Measurements from ENCODE around the gene CFB. TPM values are rescaled to one million over a fixed set of nuclear protein-coding genes. Genes with fewer than 3 reads are reported as not detected.

CFB gene
- total and polyA plus RNA-seq, 2 of the 13 experiments (the other 11 are each of a cell fraction or from before 2014, with no cell fraction given): 171 to 513 TPM

DNA sequence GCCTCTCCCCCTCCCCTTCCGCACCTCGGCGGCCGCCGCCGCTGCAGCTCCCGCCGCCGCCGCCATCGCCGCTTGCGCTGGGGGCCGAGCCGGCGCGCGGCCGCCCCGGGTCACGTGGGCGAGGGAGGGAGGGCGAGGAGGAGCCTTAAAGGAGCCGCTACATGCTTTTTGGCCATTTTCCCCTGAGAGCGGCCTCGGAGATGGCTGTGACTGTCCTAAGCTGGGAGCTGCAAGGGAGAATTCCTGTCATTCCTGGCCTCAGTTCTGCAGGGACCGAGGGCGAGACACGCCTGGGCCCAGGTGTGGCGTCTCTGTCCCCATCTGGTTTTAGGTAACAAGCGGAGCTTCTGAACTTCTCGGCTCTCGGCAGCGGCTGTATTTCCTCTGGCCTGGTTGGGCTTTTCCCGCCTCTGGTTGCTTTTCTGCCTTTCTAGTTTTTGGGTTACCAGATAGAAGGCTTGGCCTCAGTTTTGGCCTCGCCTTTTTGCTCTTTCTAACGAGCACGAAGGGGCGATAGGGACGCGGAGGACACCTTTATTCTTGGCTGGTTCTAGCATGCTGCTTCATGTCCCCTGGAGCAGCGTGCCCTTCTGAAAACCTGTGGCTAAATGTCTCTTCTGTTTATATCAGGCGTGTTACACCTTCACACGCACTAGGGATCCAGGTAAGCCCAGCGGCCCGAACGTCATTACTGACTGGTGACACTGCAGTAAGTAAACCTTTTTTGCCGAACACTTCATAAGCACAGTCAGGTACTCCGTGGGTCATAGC, 48.1 kb upstream of the CFB start, which contains the start of gene EHMT2 (continued):
- TF ChIP-seq KLF13 (CRISPR knock-in tag; IDR thresholded peaks at IDR 0.05) (no peak), GATAD2A (CRISPR knock-in tag; IDR thresholded peaks at IDR 0.05) (no peak; the same call in 1 of the 2 replicates), NFYC (CRISPR knock-in tag; IDR thresholded peaks at IDR 0.05) (no peak), ZNF567 (CRISPR knock-in tag; IDR thresholded peaks at IDR 0.05; ENCODE audit: borderline replicate concordance) (no peak), SMAD9 (CRISPR knock-in tag; IDR thresholded peaks at IDR 0.05) (no peak), JUND (CRISPR knock-in tag; IDR thresholded peaks at IDR 0.05) (0 out of 2 replicates have a peak, but pooled peaks have one; percentile 14), ZC3H4 (CRISPR knock-in tag; IDR thresholded peaks at IDR 0.05; ENCODE audit: borderline replicate concordance) (no peak), ZNF20 (CRISPR knock-in tag; IDR thresholded peaks at IDR 0.05) (no peak), ZEB1 (IDR thresholded peaks at IDR 0.05; ENCODE audit: insufficient replicate concordance, low read depth) (peak; percentile 13), ZNF746 (CRISPR knock-in tag; IDR thresholded peaks at IDR 0.05) (no peak), NFRKB (IDR thresholded peaks at IDR 0.05) (no peak), ELF1 (CRISPR knock-in tag; IDR thresholded peaks at IDR 0.05) (peak; percentile 15; the same call in 1 of the 2 replicates), TBX2 (CRISPR knock-in tag; IDR thresholded peaks at IDR 0.05; ENCODE audit: borderline replicate concordance) (peak; percentile 52; the same call in 1 of the 2 replicates), KMT2A (CRISPR knock-in tag; IDR thresholded peaks at IDR 0.05) (no peak)
- TF ChIP-seq, protein P1, sequence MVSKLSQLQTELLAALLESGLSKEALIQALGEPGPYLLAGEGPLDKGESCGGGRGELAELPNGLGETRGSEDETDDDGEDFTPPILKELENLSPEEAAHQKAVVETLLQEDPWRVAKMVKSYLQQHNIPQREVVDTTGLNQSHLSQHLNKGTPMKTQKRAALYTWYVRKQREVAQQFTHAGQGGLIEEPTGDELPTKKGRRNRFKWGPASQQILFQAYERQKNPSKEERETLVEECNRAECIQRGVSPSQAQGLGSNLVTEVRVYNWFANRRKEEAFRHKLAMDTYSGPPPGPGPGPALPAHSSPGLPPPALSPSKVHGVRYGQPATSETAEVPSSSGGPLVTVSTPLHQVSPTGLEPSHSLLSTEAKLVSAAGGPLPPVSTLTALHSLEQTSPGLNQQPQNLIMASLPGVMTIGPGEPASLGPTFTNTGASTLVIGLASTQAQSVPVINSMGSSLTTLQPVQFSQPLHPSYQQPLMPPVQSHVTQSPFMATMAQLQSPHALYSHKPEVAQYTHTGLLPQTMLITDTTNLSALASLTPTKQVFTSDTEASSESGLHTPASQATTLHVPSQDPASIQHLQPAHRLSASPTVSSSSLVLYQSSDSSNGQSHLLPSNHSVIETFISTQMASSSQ (IDR thresholded peaks at IDR 0.05; ENCODE audit: low read depth): no peak
- TF ChIP-seq, protein P1 (CRISPR knock-in tag; IDR thresholded peaks at IDR 0.05; ENCODE audit: borderline replicate concordance): no peak
- TF ChIP-seq, protein P2, sequence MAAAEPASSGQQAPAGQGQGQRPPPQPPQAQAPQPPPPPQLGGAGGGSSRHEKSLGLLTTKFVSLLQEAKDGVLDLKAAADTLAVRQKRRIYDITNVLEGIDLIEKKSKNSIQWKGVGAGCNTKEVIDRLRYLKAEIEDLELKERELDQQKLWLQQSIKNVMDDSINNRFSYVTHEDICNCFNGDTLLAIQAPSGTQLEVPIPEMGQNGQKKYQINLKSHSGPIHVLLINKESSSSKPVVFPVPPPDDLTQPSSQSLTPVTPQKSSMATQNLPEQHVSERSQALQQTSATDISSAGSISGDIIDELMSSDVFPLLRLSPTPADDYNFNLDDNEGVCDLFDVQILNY (CRISPR knock-in tag; conservative IDR thresholded peaks at IDR 0.05): no peak
- TF ChIP-seq, protein P3, sequence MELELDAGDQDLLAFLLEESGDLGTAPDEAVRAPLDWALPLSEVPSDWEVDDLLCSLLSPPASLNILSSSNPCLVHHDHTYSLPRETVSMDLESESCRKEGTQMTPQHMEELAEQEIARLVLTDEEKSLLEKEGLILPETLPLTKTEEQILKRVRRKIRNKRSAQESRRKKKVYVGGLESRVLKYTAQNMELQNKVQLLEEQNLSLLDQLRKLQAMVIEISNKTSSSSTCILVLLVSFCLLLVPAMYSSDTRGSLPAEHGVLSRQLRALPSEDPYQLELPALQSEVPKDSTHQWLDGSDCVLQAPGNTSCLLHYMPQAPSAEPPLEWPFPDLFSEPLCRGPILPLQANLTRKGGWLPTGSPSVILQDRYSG (CRISPR knock-in tag; IDR thresholded peaks at IDR 0.05): no peak
- TF ChIP-seq, protein P4, sequence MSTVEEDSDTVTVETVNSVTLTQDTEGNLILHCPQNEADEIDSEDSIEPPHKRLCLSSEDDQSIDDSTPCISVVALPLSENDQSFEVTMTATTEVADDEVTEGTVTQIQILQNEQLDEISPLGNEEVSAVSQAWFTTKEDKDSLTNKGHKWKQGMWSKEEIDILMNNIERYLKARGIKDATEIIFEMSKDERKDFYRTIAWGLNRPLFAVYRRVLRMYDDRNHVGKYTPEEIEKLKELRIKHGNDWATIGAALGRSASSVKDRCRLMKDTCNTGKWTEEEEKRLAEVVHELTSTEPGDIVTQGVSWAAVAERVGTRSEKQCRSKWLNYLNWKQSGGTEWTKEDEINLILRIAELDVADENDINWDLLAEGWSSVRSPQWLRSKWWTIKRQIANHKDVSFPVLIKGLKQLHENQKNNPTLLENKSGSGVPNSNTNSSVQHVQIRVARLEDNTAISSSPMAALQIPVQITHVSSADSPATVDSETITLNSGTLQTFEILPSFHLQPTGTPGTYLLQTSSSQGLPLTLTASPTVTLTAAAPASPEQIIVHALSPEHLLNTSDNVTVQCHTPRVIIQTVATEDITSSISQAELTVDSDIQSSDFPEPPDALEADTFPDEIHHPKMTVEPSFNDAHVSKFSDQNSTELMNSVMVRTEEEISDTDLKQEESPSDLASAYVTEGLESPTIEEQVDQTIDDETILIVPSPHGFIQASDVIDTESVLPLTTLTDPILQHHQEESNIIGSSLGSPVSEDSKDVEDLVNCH (CRISPR knock-in tag; IDR thresholded peaks at IDR 0.05): no peak
- TF ChIP-seq, protein P5, sequence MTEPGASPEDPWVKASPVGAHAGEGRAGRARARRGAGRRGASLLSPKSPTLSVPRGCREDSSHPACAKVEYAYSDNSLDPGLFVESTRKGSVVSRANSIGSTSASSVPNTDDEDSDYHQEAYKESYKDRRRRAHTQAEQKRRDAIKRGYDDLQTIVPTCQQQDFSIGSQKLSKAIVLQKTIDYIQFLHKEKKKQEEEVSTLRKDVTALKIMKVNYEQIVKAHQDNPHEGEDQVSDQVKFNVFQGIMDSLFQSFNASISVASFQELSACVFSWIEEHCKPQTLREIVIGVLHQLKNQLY (CRISPR knock-in tag; IDR thresholded peaks at IDR 0.05): no peak
- TF ChIP-seq, protein P6, sequence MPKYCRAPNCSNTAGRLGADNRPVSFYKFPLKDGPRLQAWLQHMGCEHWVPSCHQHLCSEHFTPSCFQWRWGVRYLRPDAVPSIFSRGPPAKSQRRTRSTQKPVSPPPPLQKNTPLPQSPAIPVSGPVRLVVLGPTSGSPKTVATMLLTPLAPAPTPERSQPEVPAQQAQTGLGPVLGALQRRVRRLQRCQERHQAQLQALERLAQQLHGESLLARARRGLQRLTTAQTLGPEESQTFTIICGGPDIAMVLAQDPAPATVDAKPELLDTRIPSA (CRISPR knock-in tag; IDR thresholded peaks at IDR 0.05; ENCODE audit: borderline replicate concordance): no peak
